Mammary epithelial cell (primary cell): ENCODE data around the gene ZNF622.

ENCODE experiments used
- CTCF ChIP-seq, 2 donors: IDR thresholded peaks in 1 of 2; conservative IDR thresholded peaks in 1 of 2; 2 replicates each; pipeline ENCODE4 v1.5.1; 2011 to 2012; ENCODE audit warnings: inconsistent platforms in 2 of 2, low read length in 2 of 2, mild to moderate bottlenecking in 2 of 2, control low read depth in 1 of 2, low read depth in 1 of 2; ENCODE audit not compliant: insufficient read depth in 1 of 2; ENCODE audit errors: extremely low read depth in 1 of 2
- EZH2 ChIP-seq: IDR thresholded peaks from 2 replicates; pipeline ENCODE4 v1.6.1; 2012; ENCODE audit warnings: low read length, inconsistent platforms, borderline replicate concordance

GRCh38 chr5:16467363-16468219, 2.0 kb upstream of the ZNF622 start:
- TF ChIP-seq CTCF (conservative IDR thresholded peaks at IDR 0.05 in 1 of 2, IDR thresholded peaks at IDR 0.05 in 1 of 2; ENCODE audit: extremely low read depth in 1 of 2, insufficient read depth in 1 of 2, low read depth in 1 of 2, low read length in 2 of 2) = no peak
- no peak for TF ChIP-seq EZH2
